HFFc6 (cell line): Measurements from ENCODE around the gene FERD3L. TPM values are rescaled to one million over a fixed set of nuclear protein-coding genes. Genes with fewer than 3 reads are reported as not detected.

Experiments used
- DNase-seq: peaks from one replicate; pipeline ENCODE4 v3.0.0-alpha.2; 2018
- H3K27ac Mint-ChIP-seq: 2 replicates; pipeline ENCODE4 v1.8.0; 2020; ENCODE audit warnings: mild to moderate bottlenecking, mixed read lengths
- H3K27me3 Mint-ChIP-seq: 2 replicates; pipeline ENCODE4 v1.8.0; 2021; ENCODE audit warnings: mild to moderate bottlenecking, moderate library complexity, mixed read lengths; ENCODE audit not compliant: insufficient read depth
- H3K36me3 Mint-ChIP-seq: 2 replicates; pipeline ENCODE4 v1.8.0; 2021; ENCODE audit warnings: low read depth, mixed read lengths
- H3K4me1 Mint-ChIP-seq: 2 replicates; pipeline ENCODE4 v1.8.0; 2020; ENCODE audit warnings: low read depth, mixed read lengths
- H3K4me3 Mint-ChIP-seq: 2 replicates; pipeline ENCODE4 v1.8.0; 2020; ENCODE audit warnings: mild to moderate bottlenecking, moderate library complexity, mixed read lengths
- H3K9me3 Mint-ChIP-seq: 2 replicates; pipeline ENCODE4 v1.8.0; 2020; ENCODE audit warnings: mild to moderate bottlenecking, mixed read lengths
- total RNA-seq, 6 experiments: library from RNA; stranded (reverse); fragmentation: NEBNext Ultra II Directional; extraction: Animal tissue kit (Norgen Biotek cat#: 25700); gene quantifications; 2 replicates in 1 of 6; 3 replicates in 5 of 6; pipeline ENCODE4 v1.2.3, GENCODE V29; 2021
- TF ChIP-seq, protein P1 (sequence below): fragments of 200-600 bp; sonication (generic); IDR thresholded peaks from 2 replicates; pipeline ENCODE4 v1.5.0; 2021; ENCODE audit warnings: antibody characterized with exemption, mild to moderate bottlenecking

The FERD3L gene
- total RNA-seq, 6 experiments from 2014 or later, result not detected

DNA sequence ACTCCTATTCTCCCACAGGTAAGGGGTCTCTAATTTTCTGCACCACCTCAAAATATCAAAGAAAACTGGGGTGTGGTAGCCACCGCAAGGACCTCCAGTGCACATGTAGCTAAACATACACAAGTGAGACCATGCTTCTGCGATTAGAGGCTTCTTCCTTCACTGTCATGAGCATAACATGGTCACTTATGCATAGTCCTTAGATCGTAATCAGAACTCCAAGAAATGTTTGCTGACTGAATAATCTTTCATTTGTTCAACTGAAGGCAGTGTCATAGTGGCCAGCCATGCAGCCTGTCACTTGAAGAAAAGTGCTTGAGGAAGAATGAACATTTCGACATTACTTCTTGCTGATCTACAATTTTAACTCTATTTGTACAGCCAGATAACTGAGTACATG, 42.3 kb downstream of the FERD3L start:
- Mint-ChIP-seq H3K4me3 (peak overlapping the region; percentile 82), H3K4me1 (peaks cover 98% of the 10 kb centered on the region), H3K36me3 (no peaks in the 10 kb centered on the region), H3K27me3 (peaks cover 1% of the 10 kb centered on the region), H3K9me3 (no peaks in the 10 kb centered on the region), H3K27ac (peak overlapping the region; percentile 77)
- TF ChIP-seq, protein P1, sequence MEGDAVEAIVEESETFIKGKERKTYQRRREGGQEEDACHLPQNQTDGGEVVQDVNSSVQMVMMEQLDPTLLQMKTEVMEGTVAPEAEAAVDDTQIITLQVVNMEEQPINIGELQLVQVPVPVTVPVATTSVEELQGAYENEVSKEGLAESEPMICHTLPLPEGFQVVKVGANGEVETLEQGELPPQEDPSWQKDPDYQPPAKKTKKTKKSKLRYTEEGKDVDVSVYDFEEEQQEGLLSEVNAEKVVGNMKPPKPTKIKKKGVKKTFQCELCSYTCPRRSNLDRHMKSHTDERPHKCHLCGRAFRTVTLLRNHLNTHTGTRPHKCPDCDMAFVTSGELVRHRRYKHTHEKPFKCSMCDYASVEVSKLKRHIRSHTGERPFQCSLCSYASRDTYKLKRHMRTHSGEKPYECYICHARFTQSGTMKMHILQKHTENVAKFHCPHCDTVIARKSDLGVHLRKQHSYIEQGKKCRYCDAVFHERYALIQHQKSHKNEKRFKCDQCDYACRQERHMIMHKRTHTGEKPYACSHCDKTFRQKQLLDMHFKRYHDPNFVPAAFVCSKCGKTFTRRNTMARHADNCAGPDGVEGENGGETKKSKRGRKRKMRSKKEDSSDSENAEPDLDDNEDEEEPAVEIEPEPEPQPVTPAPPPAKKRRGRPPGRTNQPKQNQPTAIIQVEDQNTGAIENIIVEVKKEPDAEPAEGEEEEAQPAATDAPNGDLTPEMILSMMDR, result no peak
- DNase-seq, result no peak

DNA sequence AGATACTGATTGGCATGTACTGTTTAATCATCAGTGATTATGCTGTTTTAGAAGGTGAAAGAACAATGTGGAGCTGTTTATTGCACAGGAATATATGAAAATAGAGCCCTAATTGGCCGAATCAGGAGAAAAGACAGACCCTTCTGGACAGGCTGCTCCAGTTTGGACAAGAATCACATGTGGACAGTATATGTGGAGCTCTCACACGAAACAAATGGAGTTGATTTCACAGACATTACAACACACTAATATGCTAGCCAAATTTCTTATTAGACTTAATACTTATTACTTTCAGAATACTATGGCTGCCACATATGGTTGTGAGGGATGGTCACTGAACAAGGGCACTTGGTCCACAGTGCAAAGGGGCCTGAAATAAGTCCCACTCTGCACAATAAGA, 43.3 kb downstream of the FERD3L start:
- Mint-ChIP-seq H3K4me3 (peak overlapping the region; percentile 82), H3K9me3 (no peaks in the 10 kb centered on the region), H3K36me3 (no peaks in the 10 kb centered on the region), H3K27me3 (peaks cover 1% of the 10 kb centered on the region), H3K27ac (peak overlapping the region; percentile 72), H3K4me1 (peaks cover 98% of the 10 kb centered on the region)
- TF ChIP-seq, protein P1, result no peak
- DNase-seq, result no peak

DNA sequence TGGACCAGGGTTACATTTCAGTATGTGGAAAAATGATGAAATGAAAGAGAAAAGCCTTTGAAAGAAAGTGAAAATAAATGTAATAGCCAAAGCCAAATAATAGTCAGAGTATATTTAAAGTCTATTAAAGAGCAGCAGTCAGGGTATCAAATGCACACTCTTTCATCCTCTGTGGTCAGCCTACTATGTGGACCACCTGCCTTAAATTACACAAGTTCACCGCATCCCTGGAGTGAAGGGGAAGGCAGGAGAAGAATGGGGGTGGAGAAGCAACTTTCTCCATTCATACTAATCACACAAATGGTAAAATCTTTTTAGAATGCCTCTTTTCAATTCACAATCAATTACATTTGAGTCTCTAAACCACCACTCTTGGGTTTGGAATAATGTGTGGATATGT, 43.7 kb downstream of the FERD3L start:
- peaks cover 97% of the 10 kb centered on the region for H3K4me1 Mint-ChIP-seq
- no peak for DNase-seq
- no peaks in the 10 kb centered on the region for H3K36me3 Mint-ChIP-seq
- peak overlapping the region; percentile 82 for H3K4me3 Mint-ChIP-seq
- TF ChIP-seq, protein P1, result no peak
- H3K9me3 Mint-ChIP-seq, result no peaks in the 10 kb centered on the region
- peak overlapping the region; percentile 72 for H3K27ac Mint-ChIP-seq
- H3K27me3 Mint-ChIP-seq, result peaks cover 1% of the 10 kb centered on the region

DNA sequence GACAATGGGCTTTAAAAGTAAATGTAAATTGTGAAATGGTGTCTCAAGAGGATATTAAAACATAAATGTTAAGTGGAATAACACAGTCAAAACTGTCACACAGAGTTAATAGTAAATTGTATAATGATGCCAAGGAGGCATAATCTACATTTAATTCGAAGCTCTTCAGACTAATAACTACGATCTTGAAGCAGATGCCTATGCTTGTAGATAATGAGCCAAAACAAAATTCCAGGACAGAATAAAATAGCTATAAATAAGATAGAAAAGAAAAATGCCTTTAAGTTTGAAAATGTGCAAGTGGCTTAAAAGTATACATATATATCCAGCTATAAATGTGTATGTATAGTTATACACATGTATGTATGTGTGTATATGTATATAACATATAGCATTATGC, 45.3 kb downstream of the FERD3L start:
- peak overlapping the region; percentile 76 for H3K27ac Mint-ChIP-seq
- H3K9me3 Mint-ChIP-seq, result no peaks in the 10 kb centered on the region
- no peaks in the 10 kb centered on the region for H3K36me3 Mint-ChIP-seq
- H3K4me1 Mint-ChIP-seq, result peaks cover 97% of the 10 kb centered on the region
- TF ChIP-seq, protein P1, result no peak
- DNase-seq, result no peak
- H3K27me3 Mint-ChIP-seq, result peaks cover 1% of the 10 kb centered on the region
- peak overlapping the region; percentile 76 for H3K4me3 Mint-ChIP-seq

DNA sequence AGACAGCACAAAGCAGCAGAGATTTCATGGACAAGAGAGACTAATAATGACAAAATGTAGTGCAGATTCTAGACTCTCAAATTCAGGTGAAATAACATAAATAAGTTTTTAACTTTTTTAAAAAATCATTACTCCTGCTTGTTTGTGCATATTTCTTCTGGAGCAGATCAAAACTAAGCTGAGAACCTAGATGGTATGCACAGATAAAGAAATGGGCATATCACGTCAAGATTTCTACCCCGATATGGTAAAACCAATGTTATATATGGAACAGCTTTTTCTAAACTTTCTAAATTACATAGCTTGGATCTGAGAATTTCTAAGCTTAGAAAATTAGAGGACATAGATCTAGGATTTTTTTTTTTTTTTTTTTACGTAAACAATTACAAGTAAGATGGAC, 46.0 kb downstream of the FERD3L start:
- Mint-ChIP-seq H3K27ac (peak overlapping the region; percentile 56), H3K4me1 (peaks cover 97% of the 10 kb centered on the region)
- no peak for DNase-seq

More for the DNA sequence above, 46.0 kb downstream of the FERD3L start:
- TF ChIP-seq, protein P1, result no peak
- no peaks in the 10 kb centered on the region for H3K36me3 Mint-ChIP-seq
- H3K9me3 Mint-ChIP-seq, result no peaks in the 10 kb centered on the region
- peak overlapping the region; percentile 76 for H3K4me3 Mint-ChIP-seq
- H3K27me3 Mint-ChIP-seq, result peaks cover 1% of the 10 kb centered on the region
